ENCODE results near the gene RNF20.

DNA sequence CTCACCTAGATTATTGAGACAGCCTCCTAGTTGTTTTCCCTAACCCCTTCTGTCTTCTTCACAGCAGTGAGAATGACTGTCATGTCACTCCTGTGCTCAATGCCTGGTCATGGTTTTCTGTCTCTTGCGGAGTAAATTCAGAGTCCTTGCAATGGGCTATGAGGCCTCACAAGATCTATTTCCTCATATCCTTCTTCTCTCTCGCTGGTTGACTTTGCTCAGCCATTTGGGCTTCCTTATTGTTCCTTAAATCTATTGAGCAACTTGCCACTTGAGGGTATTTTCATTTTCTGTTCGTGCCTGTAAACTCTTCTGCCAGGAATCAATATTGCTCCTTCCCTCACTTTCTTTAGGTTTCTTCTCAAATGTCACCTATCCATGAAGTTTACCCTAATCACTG is 52.1 kb downstream of the RNF20 start:
- TF ChIP-seq, protein P1, sequence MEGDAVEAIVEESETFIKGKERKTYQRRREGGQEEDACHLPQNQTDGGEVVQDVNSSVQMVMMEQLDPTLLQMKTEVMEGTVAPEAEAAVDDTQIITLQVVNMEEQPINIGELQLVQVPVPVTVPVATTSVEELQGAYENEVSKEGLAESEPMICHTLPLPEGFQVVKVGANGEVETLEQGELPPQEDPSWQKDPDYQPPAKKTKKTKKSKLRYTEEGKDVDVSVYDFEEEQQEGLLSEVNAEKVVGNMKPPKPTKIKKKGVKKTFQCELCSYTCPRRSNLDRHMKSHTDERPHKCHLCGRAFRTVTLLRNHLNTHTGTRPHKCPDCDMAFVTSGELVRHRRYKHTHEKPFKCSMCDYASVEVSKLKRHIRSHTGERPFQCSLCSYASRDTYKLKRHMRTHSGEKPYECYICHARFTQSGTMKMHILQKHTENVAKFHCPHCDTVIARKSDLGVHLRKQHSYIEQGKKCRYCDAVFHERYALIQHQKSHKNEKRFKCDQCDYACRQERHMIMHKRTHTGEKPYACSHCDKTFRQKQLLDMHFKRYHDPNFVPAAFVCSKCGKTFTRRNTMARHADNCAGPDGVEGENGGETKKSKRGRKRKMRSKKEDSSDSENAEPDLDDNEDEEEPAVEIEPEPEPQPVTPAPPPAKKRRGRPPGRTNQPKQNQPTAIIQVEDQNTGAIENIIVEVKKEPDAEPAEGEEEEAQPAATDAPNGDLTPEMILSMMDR (IDR thresholded peaks at IDR 0.05): no peak
- TF ChIP-seq POLR2AphosphoS5 (IDR thresholded peaks at IDR 0.05) (no peak), POLR2A (IDR thresholded peaks at IDR 0.05) (no peak), EP300 (IDR thresholded peaks at IDR 0.05) (no peak)

Data from gastroesophageal sphincter (tissue), 3 donors.